Neuronal stem cell (in vitro differentiated cells): ENCODE results near the gene UPF3B. TPM values are rescaled to one million over a fixed set of nuclear protein-coding genes. Genes with fewer than 3 reads are reported as not detected.
A peak's percentile ranks its signal among the peaks of the same experiment; 100 is the strongest.

Experiments
- DNase-seq: peaks from one replicate; pipeline ENCODE4 v3.0.0-alpha.2; 2013; ENCODE audit warnings: low spot score
- H2AFZ ChIP-seq: one replicate; pipeline ENCODE4 v1.6.1; 2013; ENCODE audit warnings: mild to moderate bottlenecking, low read length, inconsistent platforms
- H2AK5ac ChIP-seq: 2 replicates; pipeline ENCODE4 v1.6.1; 2013; ENCODE audit warnings: low read depth, mild to moderate bottlenecking, inconsistent platforms, low read length, moderate library complexity, mixed read lengths
- H2BK120ac ChIP-seq: 2 replicates; pipeline ENCODE4 v1.6.1; 2013; ENCODE audit warnings: low read depth, mild to moderate bottlenecking, inconsistent platforms, low read length, moderate library complexity, mixed read lengths
- H2BK12ac ChIP-seq: one replicate; pipeline ENCODE4 v1.6.1; 2013; ENCODE audit warnings: low read length, inconsistent platforms
- H2BK15ac ChIP-seq: 2 replicates; pipeline ENCODE4 v1.6.1; 2013; ENCODE audit warnings: mild to moderate bottlenecking, low read length, inconsistent platforms, mixed read lengths
- H2BK5ac ChIP-seq: one replicate; pipeline ENCODE4 v1.6.1; 2013; ENCODE audit warnings: inconsistent platforms, mild to moderate bottlenecking, low read length, moderate library complexity
- H3K14ac ChIP-seq: one replicate; pipeline ENCODE4 v1.6.1; 2013; ENCODE audit warnings: low read length, inconsistent platforms
- H3K18ac ChIP-seq: 2 replicates; pipeline ENCODE4 v1.6.1; 2013; ENCODE audit warnings: low read length, inconsistent platforms
- H3K23ac ChIP-seq: 2 replicates; pipeline ENCODE4 v1.6.1; 2013; ENCODE audit warnings: low read depth, mild to moderate bottlenecking, mixed read lengths, low read length, inconsistent platforms; ENCODE audit not compliant: poor library complexity
- H3K27ac ChIP-seq: replicated peaks from 3 replicates; pipeline ENCODE4 v1.5.1; 2013; ENCODE audit warnings: low read length, inconsistent platforms
- H3K27me3 ChIP-seq, 3 experiments: 2 replicates each; pipeline ENCODE4 v1.6.1; 2013; ENCODE audit warnings: low read length in 3 of 3, mild to moderate bottlenecking in 2 of 3, inconsistent platforms in 1 of 3, low read depth in 1 of 3, mixed read lengths in 1 of 3, moderate library complexity in 1 of 3; ENCODE audit not compliant: control insufficient read depth in 3 of 3, insufficient read depth in 3 of 3
- H3K36me3 ChIP-seq, 2 donors: replicated peaks in 1 of 2; 2 replicates each; pipeline ENCODE4 v1.6.1; 2013; ENCODE audit warnings: low read length in 2 of 2; ENCODE audit not compliant: control insufficient read depth in 2 of 2, insufficient read depth in 2 of 2
- H3K4ac ChIP-seq: 2 replicates; pipeline ENCODE4 v1.6.1; 2013; ENCODE audit warnings: inconsistent platforms, mild to moderate bottlenecking, low read length, moderate library complexity
- H3K4me1 ChIP-seq, 2 donors: 1 replicate in 1 of 2; 2 replicates in 1 of 2; pipeline ENCODE4 v1.6.1; 2013; ENCODE audit warnings: low read length in 2 of 2, low read depth in 1 of 2; ENCODE audit not compliant: control insufficient read depth in 2 of 2, insufficient read depth in 1 of 2
- H3K4me2 ChIP-seq: one replicate; pipeline ENCODE4 v1.6.1; 2013; ENCODE audit warnings: mild to moderate bottlenecking, low read length, inconsistent platforms; ENCODE audit not compliant: insufficient read depth, poor library complexity, severe bottlenecking
- H3K4me3 ChIP-seq, 2 donors: 2 replicates each; pipeline ENCODE4 v1.5.1; 2013; ENCODE audit warnings: low read length in 2 of 2, mild to moderate bottlenecking in 2 of 2, inconsistent platforms in 1 of 2, moderate library complexity in 1 of 2
- H3K79me1 ChIP-seq: one replicate; pipeline ENCODE4 v1.6.1; 2013; ENCODE audit warnings: low read depth, mild to moderate bottlenecking, inconsistent platforms, low read length, moderate library complexity
- H3K9ac ChIP-seq: one replicate; pipeline ENCODE4 v1.6.1; 2013; ENCODE audit warnings: mild to moderate bottlenecking, low read depth, low read length, inconsistent platforms; ENCODE audit not compliant: poor library complexity
- H3K9me3 ChIP-seq, 2 donors: replicated peaks in 1 of 2; 2 replicates each; pipeline versions ENCODE3 to v1.6.1; 2013; ENCODE audit warnings: low read length in 2 of 2, mild to moderate bottlenecking in 2 of 2, inconsistent platforms in 1 of 2, low read depth in 1 of 2, mixed read lengths in 1 of 2, moderate library complexity in 1 of 2; ENCODE audit not compliant: control insufficient read depth in 2 of 2, insufficient read depth in 1 of 2
- H4K8ac ChIP-seq: one replicate; pipeline ENCODE4 v1.6.1; 2013; ENCODE audit warnings: low read depth, mild to moderate bottlenecking, inconsistent platforms, low read length, moderate library complexity
- H4K91ac ChIP-seq: one replicate; pipeline ENCODE4 v1.6.1; 2013; ENCODE audit warnings: low read length, low read depth, mild to moderate bottlenecking, inconsistent platforms; ENCODE audit not compliant: poor library complexity
- WGBS, 2 donors: extraction: QIAGEN DNeasy Blood & Tissue Kit; methylation state at CpG; one replicate each; pipeline ENCODE4 v1.1.7; 2013; ENCODE audit warnings: missing lambda C conversion rate in 2 of 2, mixed read lengths in 1 of 2; ENCODE audit not compliant: insufficient read length in 2 of 2, insufficient replicate concordance in 1 of 2; ENCODE audit errors: extremely low coverage in 2 of 2; 5-methylcytosine and 5-hydroxymethylcytosine counted together
- small RNA-seq: library from polyadenylated mRNA; stranded (forward); fragments of <200 nt; extraction: miRNeasy Mini kit (QIAGEN cat#:217004); gene quantifications from one replicate; pipeline ENCODE3, GENCODE V24; 2013; ENCODE audit not compliant: insufficient read depth

UPF3B gene

DNA sequence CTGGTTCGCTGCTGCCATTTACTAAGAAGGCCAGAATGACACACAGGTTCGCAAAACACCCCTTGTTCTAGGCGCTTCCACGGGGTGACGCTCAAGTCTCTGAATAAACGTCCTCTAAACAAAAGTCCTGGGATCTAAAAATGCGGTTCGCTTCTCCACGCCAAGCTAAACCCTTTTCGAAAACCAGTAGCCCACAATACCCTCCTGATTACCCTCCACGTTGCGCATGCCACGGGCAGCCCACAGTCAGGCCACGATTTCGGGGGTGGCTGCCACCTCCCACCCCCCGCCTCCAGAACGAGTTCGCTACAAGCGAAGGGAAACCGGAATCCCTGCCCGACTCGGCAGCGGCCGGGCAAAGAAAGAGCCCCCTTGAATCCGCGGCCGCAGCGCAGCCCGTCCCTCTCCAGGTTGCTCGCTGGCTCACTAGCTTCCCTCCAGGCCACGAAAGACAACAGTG lies 61.8 kb downstream of the UPF3B start:
- no peak overlapping the region for H4K8ac ChIP-seq
- no peak overlapping the region for H3K23ac ChIP-seq
- peaks cover 2% of the 10 kb centered on the region in 2 donors for H3K4me1 ChIP-seq
- no CpG with 5 or more reads among the region's 31 CpGs for WGBS, 2 donors
- H2BK120ac ChIP-seq = no peak overlapping the region
- no peak overlapping the region for H3K4ac ChIP-seq
- H4K91ac ChIP-seq = no peak overlapping the region
- no peak overlapping the region for H2BK15ac ChIP-seq
- H2BK5ac ChIP-seq = no peak overlapping the region
- H3K27me3 ChIP-seq = no peaks in the 10 kb centered on the region
- peak overlapping the region; percentile 83 for H3K9ac ChIP-seq
- no peaks in the 10 kb centered on the region for H3K9me3 ChIP-seq
- peak overlapping the region; percentile 79 for H2AK5ac ChIP-seq
- H3K14ac ChIP-seq = no peak overlapping the region
- H3K27ac ChIP-seq = peak overlapping the region; percentile 96
- peak overlapping the region; percentile 80 for H3K18ac ChIP-seq
- DNase-seq = no peak
- peaks cover 4 to 42% of the 10 kb centered on the region in 2 donors for H3K36me3 ChIP-seq
- peak overlapping the region; percentile 12 for H3K4me2 ChIP-seq
- no peaks in the 10 kb centered on the region for H3K79me1 ChIP-seq
- peak overlapping the region; percentile 49 for H2AFZ ChIP-seq
- H3K4me3 ChIP-seq = peak overlapping the region; percentile 74 to 91
- no peak overlapping the region for H2BK12ac ChIP-seq

DNA sequence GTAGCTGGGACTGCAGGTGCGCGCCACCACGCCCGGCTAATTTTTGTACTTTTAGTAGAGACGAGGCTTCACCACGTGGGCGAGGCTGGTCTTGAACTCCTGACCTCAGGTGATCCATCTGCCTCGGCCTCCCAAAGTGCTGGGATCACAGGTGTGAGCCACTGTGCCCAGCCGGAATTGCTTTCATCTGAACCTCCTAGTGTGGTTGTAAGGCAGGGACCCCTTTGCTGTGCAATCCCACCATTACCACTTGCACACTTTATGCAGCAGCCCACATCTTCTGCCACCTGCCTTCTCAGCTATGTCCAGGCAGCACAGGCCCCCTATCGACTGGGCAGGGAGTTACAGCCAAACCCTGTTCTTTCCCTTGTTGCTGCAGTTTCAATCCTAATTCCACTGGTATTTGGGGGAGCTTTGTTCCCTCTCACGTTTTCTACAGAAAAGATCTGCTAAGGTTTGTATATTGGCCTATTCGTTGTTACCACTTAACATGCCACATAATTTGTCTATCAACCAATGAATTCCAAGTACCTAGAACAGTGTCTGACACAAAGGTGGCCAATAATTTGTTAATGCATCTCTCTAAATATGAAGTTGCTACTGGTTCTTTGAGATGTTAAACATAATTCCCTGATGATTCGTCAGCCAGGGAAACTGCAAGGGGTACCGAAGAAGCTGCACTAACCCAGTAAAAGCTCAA lies 67.9 kb downstream of the UPF3B start:
- H3K36me3 ChIP-seq = peaks cover 10 to 82% of the 10 kb centered on the region in 2 donors
- no CpG with 5 or more reads among the region's 14 CpGs for WGBS, 2 donors
- no peak overlapping the region for H3K4me2 ChIP-seq

More for the DNA sequence above, 67.9 kb downstream of the UPF3B start:
- H3K79me1 ChIP-seq = peaks cover 3% of the 10 kb centered on the region
- peaks cover 2% of the 10 kb centered on the region in 2 donors for H3K4me1 ChIP-seq
- DNase-seq = no peak
- no peak overlapping the region for H2BK120ac ChIP-seq
- no peak overlapping the region for H3K9ac ChIP-seq
- H3K4ac ChIP-seq = no peak overlapping the region
- H3K4me3 ChIP-seq = no peak overlapping the region
- no peaks in the 10 kb centered on the region for H3K27me3 ChIP-seq
- no peak overlapping the region for H3K27ac ChIP-seq
- no peak overlapping the region for H2BK12ac ChIP-seq
- no peaks in the 10 kb centered on the region for H3K9me3 ChIP-seq
- no peak overlapping the region for H4K91ac ChIP-seq
- H4K8ac ChIP-seq = no peak overlapping the region
- no peak overlapping the region for H2AK5ac ChIP-seq
- H3K18ac ChIP-seq = no peak overlapping the region
- H2BK15ac ChIP-seq = no peak overlapping the region
- no peak overlapping the region for H2BK5ac ChIP-seq
- no peak overlapping the region for H2AFZ ChIP-seq
- no peak overlapping the region for H3K14ac ChIP-seq
- no peak overlapping the region for H3K23ac ChIP-seq

Small RNAs within 50 kb of the gene (small RNA-seq; reads per million reads assigned to genes)
- not detected for gene SNORA69
